Gastrocnemius medialis (tissue), 4 donors: ENCODE measurements around the gene KAZN. TPM values are rescaled to one million over a fixed set of nuclear protein-coding genes. Genes with fewer than 3 reads are reported as not detected.

Experiments used
- ATAC-seq, 2 donors: fragments of 150-250 bp; one replicate each; pipeline ENCODE4 v1.9.1; 2016
- DNase-seq, 2 donors: peaks; one replicate each; pipeline ENCODE4 v3.0.0-alpha.2; 2019
- H3K27ac ChIP-seq, 4 donors: fragments of 200-600 bp; sonication (generic); 1 replicate in 1 of 4; 2 replicates in 3 of 4; pipeline ENCODE4 v1.5.1; 2016 to 2018; ENCODE audit warnings: mild to moderate bottlenecking in 2 of 4, moderate library complexity in 1 of 4
- H3K27me3 ChIP-seq, 3 donors: fragments of 200-600 bp; sonication (generic) in 2 of 3; 1 replicate in 1 of 3; 2 replicates in 2 of 3; pipeline versions ENCODE4 v1.5.1 to v1.6.0; 2016 to 2019; ENCODE audit warnings: mild to moderate bottlenecking in 1 of 3, moderate library complexity in 1 of 3
- H3K36me3 ChIP-seq, 2 donors: fragments of 200-600 bp; sonication (generic) in 1 of 2; one replicate each; pipeline ENCODE4 v1.5.1; 2017 to 2018
- H3K4me1 ChIP-seq, 2 donors: fragments of 200-600 bp; sonication (generic) in 1 of 2; one replicate each; pipeline ENCODE4 v1.5.1; 2016 to 2017; ENCODE audit warnings: mild to moderate bottlenecking in 2 of 2
- H3K4me3 ChIP-seq, 4 donors: fragments of 200-600 bp; sonication (generic) in 3 of 4; 1 replicate in 1 of 4; 2 replicates in 3 of 4; pipeline ENCODE4 v1.5.1; 2016 to 2019; ENCODE audit warnings: mild to moderate bottlenecking in 2 of 4
- H3K9me3 ChIP-seq, 3 donors: fragments of 200-600 bp; sonication (generic) in 2 of 3; 1 replicate in 1 of 3; 2 replicates in 2 of 3; pipeline ENCODE4 v1.5.1; 2016 to 2019
- CTCF ChIP-seq, 5 experiments: fragments of 450-650 bp in 3 of 5; fragments of 200-600 bp in 2 of 5; sonication (generic) in 2 of 5; IDR thresholded peaks in 4 of 5; conservative IDR thresholded peaks in 1 of 5; 1 replicate in 4 of 5; 2 replicates in 1 of 5; pipeline ENCODE4 v1.5.1; 2016 to 2019; ENCODE audit warnings: antibody characterized with exemption in 5 of 5, mild to moderate bottlenecking in 3 of 5, moderate library complexity in 3 of 5
- POLR2A ChIP-seq, 2 donors: fragments of 450-650 bp; IDR thresholded peaks; one replicate each; pipeline ENCODE4 v1.6.1; 2017; ENCODE audit warnings: antibody characterized with exemption in 2 of 2, mild to moderate bottlenecking in 2 of 2, moderate library complexity in 2 of 2
- in situ Hi-C, 4 donors: fragments of 200-750 bp; cut with MboI; loops; one replicate each; pipeline versions ENCODE4 v1.15.0 to v1.8.0; 2017; ENCODE audit warnings: low sequenced_read_pairs in 4 of 4
- intact Hi-C: fragments of 100-400 bp; cut with DNase I; formaldehyde crosslinking; loops from one replicate; pipeline ENCODE4 v1.15.1; 2023; ENCODE audit warnings: low total_unique reads
- total RNA-seq, 4 donors: library from RNA; depleted of rRNA; stranded (reverse); fragments of >200 nt; gene quantifications; one replicate each; pipeline versions ENCODE4 v1.1.0 to v1.2.3, GENCODE V29; 2016

The KAZN gene
- total RNA-seq, 4 donors from 2014 or later = 0.05 to 2.2 (median 1.00) TPM

GRCh38 chr1:15073799-15074308 lies 475.4 kb downstream of the KAZN start:
- Histone ChIP-seq H3K9me3 (no peaks in the 10 kb centered on the region), H3K27ac (no peak overlapping the region)
- no peak for ATAC-seq

GRCh38 chr1:15075175-15075574 lies 476.7 kb downstream of the KAZN start:
- H3K27me3 ChIP-seq = no peaks in the 10 kb centered on the region
- no peaks in the 10 kb centered on the region for H3K9me3 ChIP-seq
- in situ Hi-C loops = no loop called here
- H3K4me1 ChIP-seq = no peaks in the 10 kb centered on the region
- H3K36me3 ChIP-seq = no peaks in the 10 kb centered on the region
- no peak overlapping the region for H3K27ac ChIP-seq
- no peak for DNase-seq
- no peak for ATAC-seq
- H3K4me3 ChIP-seq = no peak overlapping the region
- intact Hi-C loops = no loop called here
- TF ChIP-seq POLR2A (IDR thresholded peaks at IDR 0.05) (no peak), CTCF (IDR thresholded peaks at IDR 0.05 in 4 of 5, conservative IDR thresholded peaks at IDR 0.05 in 1 of 5) (no peak)

More at GRCh38 chr1:15073799-15074308, 475.4 kb downstream of the KAZN start:
- DNase-seq = no peak
- H3K4me3 ChIP-seq = no peak overlapping the region
- H3K36me3 ChIP-seq = no peaks in the 10 kb centered on the region
- H3K27me3 ChIP-seq = no peaks in the 10 kb centered on the region
- in situ Hi-C loops (no loop called here), intact Hi-C loops (no loop called here)
- no peaks in the 10 kb centered on the region for H3K4me1 ChIP-seq
- TF ChIP-seq CTCF (IDR thresholded peaks at IDR 0.05 in 4 of 5, conservative IDR thresholded peaks at IDR 0.05 in 1 of 5) (no peak), POLR2A (IDR thresholded peaks at IDR 0.05) (no peak)

GRCh38 chr1:15075817-15076216 lies 477.3 kb downstream of the KAZN start:
- in situ Hi-C loops = no loop called here
- no peak overlapping the region for H3K27ac ChIP-seq

DNA sequence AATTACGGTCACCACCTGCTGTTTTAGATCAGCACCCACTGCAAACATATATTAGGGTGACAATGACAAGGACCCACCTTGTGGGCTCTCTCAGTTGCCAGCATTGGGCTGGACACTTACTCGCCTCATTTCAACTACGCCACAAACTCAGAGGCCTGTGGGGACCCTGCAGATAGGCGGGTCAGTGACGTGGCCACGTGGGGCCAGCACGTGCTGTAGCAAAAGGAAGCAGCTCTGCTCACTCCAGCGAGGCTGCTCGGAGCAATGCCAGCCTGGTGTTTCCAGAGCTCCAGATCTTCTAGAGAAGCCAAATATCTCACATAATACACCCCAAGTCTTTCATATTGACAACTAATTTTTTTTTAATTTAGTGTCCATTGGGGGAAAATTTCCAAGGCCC lies 478.3 kb downstream of the KAZN start:
- in situ Hi-C loops (no loop called here), intact Hi-C loops (no loop called here)
- H3K27ac ChIP-seq = no peak overlapping the region
- no peaks in the 10 kb centered on the region for H3K27me3 ChIP-seq
- H3K9me3 ChIP-seq = no peaks in the 10 kb centered on the region
- no peak overlapping the region for H3K4me3 ChIP-seq
- no peak for DNase-seq
- H3K4me1 ChIP-seq = no peaks in the 10 kb centered on the region
- H3K36me3 ChIP-seq = no peaks in the 10 kb centered on the region
- no peak for ATAC-seq
- TF ChIP-seq CTCF (IDR thresholded peaks at IDR 0.05 in 4 of 5, conservative IDR thresholded peaks at IDR 0.05 in 1 of 5) (no peak), POLR2A (IDR thresholded peaks at IDR 0.05) (no peak)

More at GRCh38 chr1:15075817-15076216, 477.3 kb downstream of the KAZN start:
- no peak for DNase-seq
- no peaks in the 10 kb centered on the region for H3K36me3 ChIP-seq
- intact Hi-C loops = no loop called here
- no peaks in the 10 kb centered on the region for H3K4me1 ChIP-seq
- H3K27me3 ChIP-seq = no peaks in the 10 kb centered on the region
- TF ChIP-seq POLR2A (IDR thresholded peaks at IDR 0.05) (no peak), CTCF (IDR thresholded peaks at IDR 0.05 in 4 of 5, conservative IDR thresholded peaks at IDR 0.05 in 1 of 5) (no peak)
- no peak for ATAC-seq
- H3K9me3 ChIP-seq = no peaks in the 10 kb centered on the region
- no peak overlapping the region for H3K4me3 ChIP-seq

DNA sequence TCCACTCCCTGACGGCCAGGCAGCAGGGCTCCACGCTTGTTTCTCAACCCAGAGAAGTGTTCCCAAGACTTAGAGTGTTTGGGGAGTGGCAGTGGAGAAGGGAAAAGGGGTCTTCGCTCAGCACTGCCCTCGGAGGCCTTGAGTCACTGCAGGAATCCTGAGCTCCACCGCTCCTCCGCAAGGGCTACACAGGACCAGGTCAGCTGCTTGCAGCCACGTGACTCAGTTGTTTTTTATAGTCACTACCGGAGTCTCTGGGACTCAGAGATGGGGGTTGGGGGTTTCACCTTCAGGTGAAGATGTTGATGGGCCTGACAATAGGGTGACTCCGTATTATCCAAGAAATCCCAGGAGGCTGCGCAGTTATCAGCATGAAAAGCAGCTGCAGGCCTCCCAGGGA lies 478.9 kb downstream of the KAZN start:
- Histone ChIP-seq H3K27me3 (no peaks in the 10 kb centered on the region), H3K4me1 (no peaks in the 10 kb centered on the region), H3K4me3 (no peak overlapping the region), H3K27ac (no peak overlapping the region), H3K9me3 (no peaks in the 10 kb centered on the region), H3K36me3 (no peaks in the 10 kb centered on the region)
- ATAC-seq = no peak
- no peak for DNase-seq
- in situ Hi-C loops (no loop called here), intact Hi-C loops (no loop called here)
- TF ChIP-seq CTCF (IDR thresholded peaks at IDR 0.05 in 4 of 5, conservative IDR thresholded peaks at IDR 0.05 in 1 of 5) (no peak), POLR2A (IDR thresholded peaks at IDR 0.05) (no peak)
